ENCODE data around the gene NKAPD1.
A peak's percentile ranks its signal among the peaks of the same experiment; 100 is the strongest.
"Not testable (repeated sequence)": the region's sequence is repeated elsewhere in the genome, so short reads cannot be mapped to it uniquely, and the experiment has no call there.

NKAPD1 gene

DNA sequence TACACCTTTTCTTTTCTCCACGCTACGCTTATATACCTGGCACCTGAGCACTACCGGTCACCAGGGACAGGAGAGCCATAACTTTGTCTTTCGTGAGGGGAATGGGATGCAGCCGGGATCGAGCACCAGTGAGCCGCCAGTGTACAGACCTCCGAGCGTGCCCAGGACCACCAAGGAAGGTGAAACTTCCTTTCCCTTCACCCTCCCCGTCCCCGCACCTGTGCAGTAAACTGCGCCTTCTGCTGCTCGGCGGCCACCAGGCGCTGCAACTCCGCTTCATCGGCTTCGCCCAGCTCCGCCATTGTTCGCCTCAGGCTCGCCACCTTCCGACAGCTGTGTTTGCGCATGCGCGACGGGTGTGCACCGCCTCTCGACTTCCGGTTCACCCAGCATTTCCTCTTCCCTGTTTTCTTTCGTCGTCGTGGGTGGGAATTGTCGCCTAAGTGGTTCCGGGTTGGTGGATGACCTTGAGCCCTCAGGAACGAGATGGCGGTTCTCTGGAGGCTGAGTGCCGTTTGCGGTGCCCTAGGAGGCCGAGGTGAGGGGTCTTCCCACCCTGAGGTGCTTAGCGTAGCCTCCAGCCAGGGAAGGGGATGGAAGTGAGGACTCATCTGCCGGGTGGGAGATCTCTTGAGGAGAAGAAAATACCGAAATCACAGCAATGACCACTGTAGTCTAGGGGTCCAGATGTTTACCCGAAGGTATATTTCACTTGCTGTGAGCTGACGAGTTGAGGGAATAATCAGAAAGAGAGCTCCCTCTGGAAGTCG lies 12.5 kb downstream of the NKAPD1 start, which contains the start of the genes SDHD and TIMM8B:
SDHD (plus strand) TSS at position 452 of the 770 bp plus-strand sequence; CDS start at position 487, 35 bp downstream.
TIMM8B (minus strand) TSS at position 335 of the 770 bp plus-strand sequence; CDS start at position 302, 33 bp downstream.
- peak; percentile 91 for DNase-seq (ENCODE audit: low read depth, low spot score)

DNA sequence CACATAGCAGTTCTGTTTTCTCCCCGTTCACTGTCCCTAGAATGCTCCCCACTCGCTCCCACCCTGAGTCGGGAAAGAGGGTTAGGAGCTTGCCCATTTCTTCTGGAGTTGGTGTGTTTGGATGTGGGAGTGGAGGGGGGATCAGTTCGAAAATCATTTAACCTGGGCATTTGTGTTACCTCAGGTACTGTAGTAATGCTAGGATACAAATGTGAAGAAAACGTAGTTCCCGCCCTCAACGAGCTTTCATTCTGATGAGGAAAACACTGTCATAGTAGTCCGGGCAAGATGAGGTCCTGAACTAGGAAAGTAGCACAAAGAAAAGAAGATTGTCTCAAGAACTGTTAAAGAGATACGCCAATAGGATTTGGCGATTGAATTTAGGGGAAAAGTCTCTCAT lies 13.1 kb downstream of the NKAPD1 start:
- DNase-seq (ENCODE audit: low read depth, low spot score), result no peak

DNA sequence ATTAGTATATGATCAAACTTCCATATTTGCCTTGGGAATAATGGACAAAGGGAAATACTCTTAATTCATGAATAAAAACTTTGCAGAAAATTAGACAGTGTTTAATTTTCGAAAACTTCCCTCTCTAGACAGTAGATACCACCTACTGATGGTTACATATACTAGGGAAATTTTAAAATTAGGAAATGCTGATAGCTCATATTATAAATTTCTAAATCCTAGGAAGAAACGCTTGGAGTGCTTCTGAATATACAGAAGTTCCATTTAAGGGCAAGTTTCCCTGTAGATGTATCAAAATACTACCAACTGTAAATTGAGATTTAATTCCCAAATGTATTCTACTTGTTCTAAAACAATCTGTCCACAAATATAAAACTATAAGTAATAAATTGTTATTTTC lies 21.2 kb downstream of the NKAPD1 start:
- not testable (repeated sequence) for DNase-seq (ENCODE audit: low read depth, low spot score)

- no peak for DNase-seq (ENCODE audit: low read depth, low spot score)
Measured at GRCh38 chr11:112096194-112096593, 22.1 kb downstream of the NKAPD1 start.

DNA sequence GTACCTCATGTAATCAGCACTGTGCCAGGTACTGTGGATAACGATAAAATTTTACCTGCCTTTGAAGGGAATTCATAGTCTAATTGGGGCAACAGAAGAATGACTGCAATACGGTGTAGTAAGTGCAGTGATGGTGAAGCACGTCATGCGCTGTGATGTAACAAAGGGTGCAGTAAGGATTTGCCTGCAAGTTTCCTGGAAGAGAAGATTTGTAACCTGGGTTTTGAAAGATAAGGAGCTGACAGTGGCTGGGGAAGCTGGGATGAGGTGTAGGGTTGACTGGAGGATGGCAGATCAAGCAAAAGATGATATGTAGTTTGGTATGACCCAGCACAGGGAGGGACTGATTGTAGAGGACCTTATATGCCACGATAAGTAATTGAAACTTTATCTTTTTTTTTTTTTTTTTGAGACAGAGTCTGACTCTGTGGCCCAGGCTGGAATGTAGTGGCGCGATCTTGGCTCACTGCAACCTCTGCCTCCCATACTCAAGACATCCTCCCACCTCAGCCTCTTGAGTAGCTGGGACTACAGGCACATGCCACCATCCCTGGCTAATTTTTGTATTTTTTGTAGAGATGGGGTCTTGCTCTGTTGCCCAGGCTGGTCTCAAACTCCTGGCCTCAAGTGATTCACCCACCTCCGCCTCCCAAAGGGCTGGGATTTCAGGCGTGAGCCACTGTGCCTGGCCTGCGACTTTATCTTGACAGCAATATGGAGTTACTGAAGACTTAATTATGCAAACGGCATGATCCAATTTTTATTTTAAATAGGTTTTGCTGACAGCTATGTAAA lies 23.8 kb downstream of the NKAPD1 start:
- no peak for DNase-seq (ENCODE audit: low read depth, low spot score)

DNA sequence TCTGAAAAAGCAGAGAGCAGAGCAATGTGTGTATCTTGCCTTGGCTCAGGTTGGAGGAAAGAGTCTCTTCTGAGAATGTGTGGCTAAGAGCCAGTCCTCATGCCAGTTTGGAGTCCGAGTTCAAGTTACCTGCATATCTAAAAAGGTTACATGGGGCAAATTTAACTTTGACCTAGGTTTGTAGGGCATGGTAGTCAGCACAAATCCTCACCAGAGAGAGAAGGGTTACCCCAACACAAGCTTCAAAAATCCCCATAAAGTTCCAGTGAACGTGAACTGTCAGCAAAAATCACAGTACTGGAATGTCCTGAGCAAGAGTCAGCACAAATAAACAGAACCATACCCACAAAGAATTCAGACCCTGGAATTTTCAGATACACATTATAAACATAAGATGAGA lies 26.4 kb downstream of the NKAPD1 start:
- no peak for DNase-seq (ENCODE audit: low read depth, low spot score)

DNA sequence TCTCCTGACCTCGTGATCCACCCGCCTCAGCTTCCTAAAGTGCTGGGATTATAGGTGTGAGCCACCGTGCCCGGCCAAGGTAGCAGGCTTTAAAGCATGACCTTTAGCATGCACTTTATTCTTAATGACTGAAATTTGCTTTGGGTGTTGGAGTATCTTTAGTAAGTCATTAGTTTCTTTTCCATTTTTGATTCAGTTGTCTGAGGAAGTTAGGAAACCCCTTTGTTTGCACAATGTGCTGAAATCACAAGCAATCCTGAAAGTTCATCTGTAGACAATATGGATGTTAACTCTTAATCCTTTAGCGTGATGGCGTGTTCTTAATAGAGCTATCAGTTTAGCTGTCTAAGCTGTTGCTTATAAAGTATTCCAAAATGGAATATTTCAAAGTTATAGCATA lies 29.3 kb downstream of the NKAPD1 start:
- no peak for DNase-seq (ENCODE audit: low read depth, low spot score)

GRCh38 chr11:112106070-112106469 lies 32.0 kb downstream of the NKAPD1 start:
- no peak for DNase-seq (ENCODE audit: low read depth, low spot score)

DNA sequence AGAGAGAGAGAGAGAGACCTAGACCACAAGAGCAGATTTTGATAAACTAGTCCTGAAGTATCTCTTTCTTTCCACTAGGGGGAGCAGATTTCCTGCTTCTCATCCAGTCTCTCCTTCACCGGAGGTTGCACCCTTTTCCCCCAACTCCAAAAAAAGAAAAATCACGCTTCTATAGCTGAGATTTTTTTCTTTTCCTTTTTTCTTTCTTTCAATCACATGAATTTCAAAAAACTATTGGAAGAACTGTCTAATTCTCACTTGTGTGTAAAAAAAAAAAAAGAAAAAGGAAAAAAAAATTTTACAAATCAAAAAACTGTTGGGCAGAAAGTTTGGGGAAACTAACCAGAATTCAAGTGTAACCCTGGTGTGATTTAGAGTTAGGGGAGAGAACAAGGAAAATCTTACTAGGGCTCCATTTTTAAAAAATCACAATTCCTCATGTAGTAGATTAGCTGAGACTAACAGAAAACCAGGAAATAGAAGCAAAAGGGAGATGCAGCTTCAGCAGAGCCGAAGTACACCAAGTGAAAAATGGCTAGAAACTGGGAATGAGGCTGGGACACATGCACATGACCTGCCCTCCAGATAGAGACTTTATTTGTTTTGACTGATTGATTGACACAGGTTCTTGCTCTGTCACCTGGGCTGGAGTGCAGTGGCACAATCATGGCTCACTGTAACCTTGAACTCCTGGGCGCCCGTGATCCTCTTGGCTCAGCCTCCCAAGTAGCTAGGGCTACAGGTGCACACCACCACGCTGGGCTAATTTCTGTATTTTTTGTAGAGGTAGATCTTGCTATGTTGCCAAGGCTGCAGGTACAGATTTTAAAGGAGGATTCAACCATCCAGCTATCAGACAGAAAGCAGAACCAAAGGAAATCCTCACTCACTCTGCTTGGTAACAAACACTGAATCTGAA lies 39.7 kb downstream of the NKAPD1 start:
- DNase-seq (ENCODE audit: low read depth, low spot score), result no peak

DNA sequence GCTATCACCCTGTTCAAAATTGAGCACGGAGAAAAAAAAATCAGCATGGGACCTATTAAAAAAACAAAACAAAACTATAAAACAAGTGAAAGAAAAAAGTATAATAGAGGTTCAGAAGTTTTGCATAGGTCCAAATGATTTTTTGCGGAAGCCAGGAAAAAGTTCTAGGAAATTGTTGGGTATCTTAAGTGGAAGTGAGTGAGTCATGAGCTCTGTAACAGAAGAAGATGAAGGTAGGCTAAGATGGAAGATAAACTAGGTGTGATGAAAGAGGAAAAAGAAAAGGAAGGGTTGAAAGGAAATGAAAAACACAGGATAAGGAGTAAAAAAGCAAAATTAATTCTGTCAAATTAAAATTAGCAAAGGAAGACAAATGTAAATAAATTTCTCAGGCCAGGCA lies 40.4 kb downstream of the NKAPD1 start:
- DNase-seq (ENCODE audit: low read depth, low spot score), result no peak

DNA sequence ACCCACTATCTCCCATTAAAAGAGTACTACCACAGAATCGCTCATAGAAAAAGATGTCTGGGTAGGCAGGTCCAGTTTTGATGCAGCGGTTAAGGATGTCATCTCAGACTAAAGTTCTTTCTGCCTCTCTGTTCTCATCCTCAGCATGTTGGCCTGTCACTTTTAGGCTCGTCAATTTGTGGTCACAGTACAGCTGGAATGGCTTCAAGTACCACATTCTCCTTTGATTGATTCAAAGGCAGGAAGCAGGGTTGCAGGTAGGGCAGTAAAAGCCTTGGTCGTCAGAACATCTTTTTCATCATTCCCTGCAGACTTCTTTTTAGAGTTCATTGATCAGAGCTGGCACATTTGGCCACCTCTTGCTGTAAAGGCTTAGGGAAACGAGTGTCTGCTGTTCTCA lies 41.3 kb downstream of the NKAPD1 start:
- DNase-seq (ENCODE audit: low read depth, low spot score), result no peak

- no peak for DNase-seq (ENCODE audit: low read depth, low spot score)
Measured at GRCh38 chr11:112118176-112118575, 44.1 kb downstream of the NKAPD1 start.

GRCh38 chr11:112121981-112122615 lies 48.0 kb downstream of the NKAPD1 start:
- no peak for DNase-seq (ENCODE audit: low read depth, low spot score)

- DNase-seq (ENCODE audit: low read depth, low spot score), result no peak
Measured at GRCh38 chr11:112123129-112123528, 49.0 kb downstream of the NKAPD1 start.

DNA sequence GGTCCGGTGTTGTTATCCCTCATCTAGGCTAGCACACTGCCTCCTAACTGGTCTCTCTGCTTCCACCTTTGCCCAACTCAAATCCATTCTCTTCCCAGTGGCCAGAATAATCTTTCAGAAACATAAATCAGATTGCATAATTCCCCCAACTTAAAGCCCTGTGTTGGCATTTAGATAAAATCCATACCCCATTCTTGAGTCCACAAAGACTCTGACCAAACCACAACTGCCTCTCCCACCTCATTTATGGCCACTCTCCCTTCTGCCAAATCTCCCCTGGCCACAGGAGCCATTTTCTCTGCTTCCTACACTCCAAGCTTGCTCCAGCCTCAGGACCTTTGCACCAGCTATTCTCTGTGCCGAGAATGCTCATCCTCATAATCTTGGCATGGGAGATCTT lies 53.0 kb downstream of the NKAPD1 start:
- DNase-seq (ENCODE audit: low read depth, low spot score), result no peak

GRCh38 chr11:112128483-112129121 lies 54.5 kb downstream of the NKAPD1 start:
- peak; percentile 33 for DNase-seq (ENCODE audit: low read depth, low spot score)

- no peak for DNase-seq (ENCODE audit: low read depth, low spot score)
Measured at GRCh38 chr11:112129656-112130055, 55.6 kb downstream of the NKAPD1 start.

- DNase-seq (ENCODE audit: low read depth, low spot score), result no peak
Measured at GRCh38 chr11:112132737-112133136, 58.6 kb downstream of the NKAPD1 start.

DNA sequence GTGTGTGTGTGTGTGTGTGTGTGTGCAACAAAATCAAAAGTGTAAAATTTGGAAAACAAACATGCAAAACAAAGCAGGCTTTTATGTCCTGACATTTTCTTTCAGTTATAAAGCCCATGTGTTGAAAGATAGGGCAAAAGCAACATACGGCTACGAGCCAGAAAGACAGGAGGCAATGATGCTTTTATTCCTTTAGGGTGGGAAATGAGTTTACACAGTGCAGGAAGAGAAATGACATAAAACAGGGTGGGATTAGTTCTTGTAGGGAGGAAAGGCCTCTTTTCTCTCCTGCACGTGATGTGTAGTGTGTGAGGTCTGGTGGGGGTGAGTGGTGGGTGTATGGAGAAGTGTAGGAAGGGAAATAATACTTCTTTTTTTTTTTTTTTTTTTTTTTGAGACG lies 60.4 kb downstream of the NKAPD1 start:
- DNase-seq (ENCODE audit: low read depth, low spot score), result no peak
